A549 (cell line): ENCODE measurements around the gene DHX32. TPM values are rescaled to one million over a fixed set of nuclear protein-coding genes. Genes with fewer than 3 reads are reported as not detected.

Experiments
- ATOH8 ChIP-seq: fragments of 250-450 bp; sonication (Bioruptor Pico); IDR thresholded peaks from 2 replicates; pipeline ENCODE4 v1.5.0; 2020; ENCODE audit warnings: low read depth, mild to moderate bottlenecking, moderate library complexity
- BCL3 ChIP-seq: fragments of >200 bp; sonication (Bioruptor Twin); formaldehyde crosslinking; IDR thresholded peaks from 3 replicates; pipeline ENCODE4 v1.6.1; 2016
- BHLHE40 ChIP-seq: IDR thresholded peaks from 2 replicates; pipeline ENCODE4 v1.6.1; 2012; ENCODE audit warnings: low read depth, low read length, inconsistent platforms
- CBX2 ChIP-seq: fragments of 200-600 bp; sonication (generic); IDR thresholded peaks from 2 replicates; pipeline ENCODE4 v1.6.1; 2016; ENCODE audit warnings: low read depth, mild to moderate bottlenecking, borderline replicate concordance
- CBX8 ChIP-seq: fragments of 200-600 bp; sonication (generic); IDR thresholded peaks from 2 replicates; pipeline ENCODE4 v1.6.1; 2016
- CEBPB ChIP-seq, 2 experiments: fragments of >200 bp in 1 of 2; sonication (Bioruptor Twin) in 1 of 2; formaldehyde crosslinking in 1 of 2; IDR thresholded peaks; 2 replicates each; pipeline ENCODE4 v1.6.1; 2012 to 2016
- CHD4 ChIP-seq: fragments of 200-600 bp; sonication (generic); IDR thresholded peaks from 2 replicates; pipeline ENCODE4 v1.6.1; 2016; ENCODE audit warnings: antibody characterized with exemption, mild to moderate bottlenecking, borderline replicate concordance
- CTCF ChIP-seq: fragments of >200 bp; sonication (Bioruptor Twin); formaldehyde crosslinking; IDR thresholded peaks from 3 replicates; pipeline ENCODE4 v1.5.1; 2016
- E2F6 ChIP-seq: IDR thresholded peaks from 2 replicates; pipeline ENCODE4 v1.6.1; 2012; ENCODE audit warnings: low read depth, borderline replicate concordance
- EHF ChIP-seq: fragments of 250-450 bp; sonication (Bioruptor Pico); IDR thresholded peaks from 2 replicates; pipeline ENCODE4 v1.5.0; 2020; ENCODE audit warnings: mild to moderate bottlenecking
- EHMT2 ChIP-seq: fragments of 200-600 bp; sonication (generic); IDR thresholded peaks from 2 replicates; pipeline ENCODE4 v1.6.1; 2016; ENCODE audit warnings: antibody characterized with exemption, low read depth, mild to moderate bottlenecking, moderate library complexity
- EP300 ChIP-seq, 2 experiments: fragments of >200 bp; sonication (Bioruptor Twin); formaldehyde crosslinking; IDR thresholded peaks; 2 replicates in 1 of 2; 3 replicates in 1 of 2; pipeline ENCODE4 v1.6.1; 2016 to 2017
- ESRRA ChIP-seq: fragments of 150-350 bp; IDR thresholded peaks from 2 replicates; pipeline ENCODE4 v1.6.1; 2014; ENCODE audit warnings: mild to moderate bottlenecking, low read length, borderline replicate concordance
- FOSB ChIP-seq: fragments of 250-450 bp; sonication (Bioruptor Pico); IDR thresholded peaks from 2 replicates; pipeline ENCODE4 v1.5.0; 2020; ENCODE audit warnings: mild to moderate bottlenecking, moderate library complexity
- FOSL2 ChIP-seq, 2 experiments: fragments of 450-650 bp in 1 of 2; fragments of >200 bp in 1 of 2; sonication (Bioruptor Twin) in 1 of 2; formaldehyde crosslinking; IDR thresholded peaks; 2 replicates each; pipeline versions ENCODE4 v1.5.0 to v1.6.1; 2016 to 2020; ENCODE audit warnings: mild to moderate bottlenecking in 1 of 2, moderate library complexity in 1 of 2
- GATA3 ChIP-seq: IDR thresholded peaks from 2 replicates; pipeline ENCODE4 v1.6.1; 2012; ENCODE audit warnings: borderline replicate concordance
- HDAC2 ChIP-seq: fragments of 200-600 bp; sonication (generic); IDR thresholded peaks from 2 replicates; pipeline ENCODE4 v1.6.1; 2016
- HEYL ChIP-seq: fragments of 250-450 bp; sonication (Bioruptor Pico); IDR thresholded peaks from 2 replicates; pipeline ENCODE4 v1.8.0; 2021; ENCODE audit warnings: mild to moderate bottlenecking, moderate library complexity
- HMGXB4 ChIP-seq: fragments of 250-450 bp; sonication (Bioruptor Pico); IDR thresholded peaks from 2 replicates; pipeline ENCODE4 v1.5.0; 2021; ENCODE audit warnings: mild to moderate bottlenecking, moderate library complexity, borderline replicate concordance
- HOXA7 ChIP-seq: fragments of 250-450 bp; sonication (Bioruptor Pico); IDR thresholded peaks from 2 replicates; pipeline ENCODE4 v1.5.0; 2020; ENCODE audit warnings: mild to moderate bottlenecking, moderate library complexity
- KDM1A ChIP-seq: fragments of 200-600 bp; sonication (generic); IDR thresholded peaks from 2 replicates; pipeline ENCODE4 v1.6.1; 2016; ENCODE audit warnings: low read depth, mild to moderate bottlenecking
- KDM5A ChIP-seq: fragments of 200-600 bp; sonication (generic); IDR thresholded peaks from 2 replicates; pipeline ENCODE4 v1.6.1; 2016; ENCODE audit warnings: antibody characterized with exemption, mild to moderate bottlenecking
- MAFK ChIP-seq: fragments of 450-650 bp; IDR thresholded peaks from 2 replicates; pipeline ENCODE4 v1.6.1; 2014; ENCODE audit not compliant: partially characterized antibody
- MAX ChIP-seq: IDR thresholded peaks from 2 replicates; pipeline ENCODE4 v1.6.1; 2012
- MAZ ChIP-seq: fragments of 150-350 bp; IDR thresholded peaks from 2 replicates; pipeline ENCODE4 v1.6.1; 2014; ENCODE audit warnings: antibody characterized with exemption, low read depth, low read length, borderline replicate concordance
- NFE2L2 ChIP-seq: fragments of 150-350 bp; conservative IDR thresholded peaks from 2 replicates; pipeline ENCODE4 v1.6.1; 2014; ENCODE audit warnings: low read length
- NR3C1 ChIP-seq: fragments of >200 bp; sonication (Bioruptor Twin); formaldehyde crosslinking; IDR thresholded peaks from 3 replicates; pipeline ENCODE4 v1.6.1; 2017
- PHF8 ChIP-seq: fragments of 200-600 bp; sonication (generic); IDR thresholded peaks from 2 replicates; pipeline ENCODE4 v1.6.1; 2016; ENCODE audit warnings: low read depth, mild to moderate bottlenecking, antibody characterized with exemption, moderate library complexity, borderline replicate concordance
- POLR2A ChIP-seq: IDR thresholded peaks from 2 replicates; pipeline ENCODE4 v1.6.1; 2012; ENCODE audit warnings: mild to moderate bottlenecking, low read length
- POLR2AphosphoS2 ChIP-seq: conservative IDR thresholded peaks from 2 replicates; pipeline ENCODE4 v1.6.1; 2012; ENCODE audit warnings: low read length, improper control_type of control experiment, inconsistent platforms
- RAD21 ChIP-seq, 2 experiments: fragments of >200 bp in 1 of 2; sonication (Bioruptor Twin) in 1 of 2; formaldehyde crosslinking in 1 of 2; IDR thresholded peaks in 1 of 2; conservative IDR thresholded peaks in 1 of 2; 2 replicates in 1 of 2; 3 replicates in 1 of 2; pipeline ENCODE4 v1.6.1; 2012 to 2018; ENCODE audit warnings: inconsistent platforms in 1 of 2
- RARB ChIP-seq: fragments of 250-450 bp; sonication (Bioruptor Pico); IDR thresholded peaks from 2 replicates; pipeline ENCODE4 v1.8.0; 2021; ENCODE audit warnings: mild to moderate bottlenecking, moderate library complexity
- RFX5 ChIP-seq: fragments of 450-650 bp; IDR thresholded peaks from 2 replicates; pipeline ENCODE4 v1.7.1; 2014; ENCODE audit warnings: antibody characterized with exemption, mild to moderate bottlenecking, moderate library complexity
- SMC3 ChIP-seq: fragments of >200 bp; sonication (Bioruptor Twin); formaldehyde crosslinking; IDR thresholded peaks from 3 replicates; pipeline ENCODE4 v1.6.1; 2018; ENCODE audit warnings: inconsistent platforms
- SREBF2 ChIP-seq: fragments of 450-650 bp; IDR thresholded peaks from 2 replicates; pipeline ENCODE4 v1.6.1; 2014; ENCODE audit warnings: mild to moderate bottlenecking, moderate library complexity
- ZC3H11A ChIP-seq: fragments of 450-650 bp; IDR thresholded peaks from 2 replicates; pipeline ENCODE4 v1.6.1; 2014; ENCODE audit warnings: antibody characterized with exemption, mild to moderate bottlenecking
- ZFP36 ChIP-seq: fragments of 450-650 bp; IDR thresholded peaks from 2 replicates; pipeline ENCODE4 v1.6.1; 2014; ENCODE audit warnings: borderline replicate concordance; ENCODE audit not compliant: partially characterized antibody
- ZNF302 ChIP-seq: fragments of 250-450 bp; sonication (Bioruptor Pico); IDR thresholded peaks from 2 replicates; pipeline ENCODE4 v1.9.0; 2021; ENCODE audit warnings: inconsistent platforms, mild to moderate bottlenecking, moderate library complexity
- polyA plus RNA-seq, 4 experiments: library from polyadenylated mRNA; depleted of rRNA in 3 of 4; stranded (reverse); fragments of >200 nt; fragmentation: RNase III in 1 of 4; extraction: RNeasy Plus Mini Kit Qiagen cat#74134 plus additional on column Dnase treatment in 1 of 4; gene quantifications; 2 replicates in 3 of 4; 3 replicates in 1 of 4; pipeline ENCODE4 v1.2.3, GENCODE V29; 2011 to 2017

DHX32 gene
- polyA plus RNA-seq, 2 of the 4 experiments (the other 2 are of a cell fraction), result 37.4 to 61.8 TPM

- no peak for TF ChIP-seq ZC3H11A
- no peak for TF ChIP-seq EHMT2
- peak; percentile 86 for TF ChIP-seq POLR2A
- no peak for TF ChIP-seq EP300 (IDR thresholded peaks at IDR 0.05)
- no peak for TF ChIP-seq CEBPB (IDR thresholded peaks at IDR 0.05)
- no peak for TF ChIP-seq KDM1A
- no peak for TF ChIP-seq ATOH8 (CRISPR knock-in tag)
- TF ChIP-seq PHF8, result peak; percentile 91
- TF ChIP-seq HMGXB4 (CRISPR knock-in tag), result no peak
- TF ChIP-seq FOSL2 (IDR thresholded peaks at IDR 0.05), result no peak
- TF ChIP-seq FOSL2 (CRISPR knock-in tag; IDR thresholded peaks at IDR 0.05), result no peak
- no peak for TF ChIP-seq POLR2AphosphoS2
- TF ChIP-seq ESRRA, result no peak
- TF ChIP-seq BCL3, result peak; percentile 80; the same call in 2 of the 3 replicates
- no peak for TF ChIP-seq SREBF2
- peak; percentile 36; the same call in 1 of the 2 replicates for TF ChIP-seq KDM5A
- TF ChIP-seq ZFP36, result no peak
- TF ChIP-seq GATA3, result peak; percentile 89
- no peak for TF ChIP-seq CBX8
- TF ChIP-seq RARB (CRISPR knock-in tag), result no peak
- peak; percentile 18; the same call in 1 of the 2 replicates for TF ChIP-seq E2F6
- no peak for TF ChIP-seq EHF (CRISPR knock-in tag)
- TF ChIP-seq BHLHE40, result peak; percentile 75
- 0 out of 2 replicates have a peak, but pooled peaks have one; percentile 64 for TF ChIP-seq HDAC2
- no peak for TF ChIP-seq HOXA7
- no peak for TF ChIP-seq ZNF302 (CRISPR knock-in tag)
- no peak for TF ChIP-seq RAD21 (conservative IDR thresholded peaks at IDR 0.05 in 1 of 2, IDR thresholded peaks at IDR 0.05 in 1 of 2)
- peak; percentile 84 for TF ChIP-seq MAX
- TF ChIP-seq HEYL (CRISPR knock-in tag), result no peak
- no peak for TF ChIP-seq CTCF
- no peak for TF ChIP-seq NR3C1
- TF ChIP-seq SMC3, result no peak
- TF ChIP-seq RFX5, result no peak
- TF ChIP-seq CBX2, result no peak
- TF ChIP-seq CHD4, result no peak
- no peak for TF ChIP-seq NFE2L2
- TF ChIP-seq MAFK, result no peak
- no peak for TF ChIP-seq FOSB
- 0 out of 2 replicates have a peak, but pooled peaks have one; percentile 21 for TF ChIP-seq MAZ
These were observed 58.0 kb downstream of the DHX32 start, which contains the start of the genes BCCIP and UROS (continued) for GRCh38 chr10:125822878-125823662.
